ENCODE measurements around the gene QPRT. TPM values are rescaled to one million over a fixed set of nuclear protein-coding genes. Genes with fewer than 3 reads are reported as not detected.

The QPRT gene
- total and polyA plus RNA-seq, 2 experiments from 2014 or later = 65.4 to 128 TPM

DNA sequence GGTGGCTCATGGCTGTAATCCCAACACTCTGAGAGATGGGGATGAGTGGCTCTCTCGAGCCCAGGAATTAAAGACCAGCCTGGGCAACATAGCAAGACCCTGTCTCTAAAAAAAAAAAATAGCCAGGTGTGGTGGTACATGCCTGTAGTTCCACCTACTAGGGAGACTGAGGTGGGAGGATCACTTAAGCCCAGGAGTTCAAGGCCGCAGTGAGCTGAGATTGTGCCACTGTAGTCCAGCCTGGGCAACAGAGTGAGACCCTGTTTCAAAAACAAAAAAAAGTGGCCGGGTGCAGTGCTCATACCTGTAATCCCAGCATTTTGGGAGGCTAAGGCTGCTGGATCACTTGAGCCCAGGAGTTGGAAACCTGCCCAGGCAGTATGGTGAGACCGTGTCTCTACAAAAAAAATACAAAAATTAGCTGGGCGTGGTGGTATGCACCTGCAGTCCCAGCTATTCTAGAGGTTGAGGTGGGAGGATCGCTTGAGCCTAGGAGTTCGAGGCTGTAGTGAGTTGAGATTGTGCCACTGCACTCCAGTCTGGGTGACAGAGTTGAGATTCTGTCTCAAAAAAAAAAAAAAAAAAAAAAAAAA is 63.8 kb downstream of the QPRT start (continued):
- no peak for TF ChIP-seq ZNF462 (CRISPR knock-in tag; IDR thresholded peaks at IDR 0.05)
- TF ChIP-seq, protein P1, sequence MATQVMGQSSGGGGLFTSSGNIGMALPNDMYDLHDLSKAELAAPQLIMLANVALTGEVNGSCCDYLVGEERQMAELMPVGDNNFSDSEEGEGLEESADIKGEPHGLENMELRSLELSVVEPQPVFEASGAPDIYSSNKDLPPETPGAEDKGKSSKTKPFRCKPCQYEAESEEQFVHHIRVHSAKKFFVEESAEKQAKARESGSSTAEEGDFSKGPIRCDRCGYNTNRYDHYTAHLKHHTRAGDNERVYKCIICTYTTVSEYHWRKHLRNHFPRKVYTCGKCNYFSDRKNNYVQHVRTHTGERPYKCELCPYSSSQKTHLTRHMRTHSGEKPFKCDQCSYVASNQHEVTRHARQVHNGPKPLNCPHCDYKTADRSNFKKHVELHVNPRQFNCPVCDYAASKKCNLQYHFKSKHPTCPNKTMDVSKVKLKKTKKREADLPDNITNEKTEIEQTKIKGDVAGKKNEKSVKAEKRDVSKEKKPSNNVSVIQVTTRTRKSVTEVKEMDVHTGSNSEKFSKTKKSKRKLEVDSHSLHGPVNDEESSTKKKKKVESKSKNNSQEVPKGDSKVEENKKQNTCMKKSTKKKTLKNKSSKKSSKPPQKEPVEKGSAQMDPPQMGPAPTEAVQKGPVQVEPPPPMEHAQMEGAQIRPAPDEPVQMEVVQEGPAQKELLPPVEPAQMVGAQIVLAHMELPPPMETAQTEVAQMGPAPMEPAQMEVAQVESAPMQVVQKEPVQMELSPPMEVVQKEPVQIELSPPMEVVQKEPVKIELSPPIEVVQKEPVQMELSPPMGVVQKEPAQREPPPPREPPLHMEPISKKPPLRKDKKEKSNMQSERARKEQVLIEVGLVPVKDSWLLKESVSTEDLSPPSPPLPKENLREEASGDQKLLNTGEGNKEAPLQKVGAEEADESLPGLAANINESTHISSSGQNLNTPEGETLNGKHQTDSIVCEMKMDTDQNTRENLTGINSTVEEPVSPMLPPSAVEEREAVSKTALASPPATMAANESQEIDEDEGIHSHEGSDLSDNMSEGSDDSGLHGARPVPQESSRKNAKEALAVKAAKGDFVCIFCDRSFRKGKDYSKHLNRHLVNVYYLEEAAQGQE (IDR thresholded peaks at IDR 0.05; ENCODE audit: unreplicated experiment) = no peak

DNA sequence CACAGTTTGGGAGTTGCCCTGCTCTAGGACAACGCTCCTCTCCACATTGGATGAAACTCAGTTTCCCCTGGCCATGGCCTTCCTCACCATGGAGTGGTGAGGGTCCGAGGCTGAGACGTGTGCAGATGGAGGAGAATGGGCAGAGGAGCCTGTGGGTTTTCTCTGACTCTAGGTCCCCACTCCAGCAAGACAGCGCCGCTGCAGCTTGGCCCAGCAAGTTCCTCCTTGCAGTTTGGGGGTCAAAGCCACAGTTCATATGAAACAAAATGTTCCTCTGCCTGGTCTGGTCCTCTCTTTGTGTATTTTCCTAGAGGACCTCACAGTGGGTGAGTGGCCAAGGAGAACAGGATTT is 64.5 kb downstream of the QPRT start:
- Mint-ChIP-seq H3K4me1 (peaks cover 3% of the 10 kb centered on the region), H3K9me3 (peaks cover 30% of the 10 kb centered on the region), H3K27me3 (ENCODE audit: insufficient read depth, low read depth, poor library complexity) (peaks cover 59% of the 10 kb centered on the region), H3K4me3 (no peak overlapping the region), H3K27ac (no peak overlapping the region), H3K36me3 (ENCODE audit: low read depth) (peaks cover 40% of the 10 kb centered on the region)
- Histone ChIP-seq H3K4me3 (no peak overlapping the region), H3K9me2 (ENCODE audit: insufficient read depth) (no peaks in the 10 kb centered on the region), H3K27ac (ENCODE audit: low read depth) (peak overlapping the region; percentile 55; the same call in 1 of the 2 replicates), H3F3A (replicated peaks; ENCODE audit: low read depth) (peaks cover 52% of the 10 kb centered on the region), H2AFZ (no peak overlapping the region), H3K4me2 (no peak overlapping the region), H3K4me1 (ENCODE audit: insufficient read depth) (peaks cover 3% of the 10 kb centered on the region; the same call in 1 of the 2 replicates), H3K27me3 (ENCODE audit: insufficient read depth) (no peaks in the 10 kb centered on the region), H3K79me2 (replicated peaks; ENCODE audit: insufficient read depth) (no peaks in the 10 kb centered on the region), H3K36me3 (ENCODE audit: insufficient read depth) (no peaks in the 10 kb centered on the region), H4K20me1 (replicated peaks; ENCODE audit: insufficient read depth) (peaks cover 26% of the 10 kb centered on the region)
- ATAC-seq = no peak
- DNase-seq (ENCODE audit: low spot score) = no peak
- TF ChIP-seq ZNF462 (CRISPR knock-in tag; IDR thresholded peaks at IDR 0.05) = no peak
- peak; percentile 67 for TF ChIP-seq POLR2AphosphoS5 (IDR thresholded peaks at IDR 0.05; ENCODE audit: low read depth)
- TF ChIP-seq ZNF114 (CRISPR knock-in tag; IDR thresholded peaks at IDR 0.05) = no peak

All from GM23338 (cell line).